Lung (tissue), 12 donors: ENCODE measurements around the gene STAC2. TPM values are rescaled to one million over a fixed set of nuclear protein-coding genes. Genes with fewer than 3 reads are reported as not detected.
A peak's percentile ranks its signal among the peaks of the same experiment; 100 is the strongest.

Experiments used
- ATAC-seq: fragments of 200-7000 bp; cut with Tn5 transposase; one replicate; pipeline ENCODE4 v1.9.1; 2020; ENCODE audit warnings: moderate number of reproducible peaks; ENCODE audit not compliant: insufficient read depth, low FRiP score
- DNase-seq, 3 donors: peaks; one replicate each; pipeline ENCODE4 v3.0.0-alpha.2; 2013 to 2017
- H3K27ac ChIP-seq, 2 donors: one replicate each; pipeline ENCODE4 v1.5.1; 2013; ENCODE audit warnings: mild to moderate bottlenecking in 2 of 2, moderate library complexity in 2 of 2, control low read depth in 1 of 2, inconsistent platforms in 1 of 2, low read depth in 1 of 2, low read length in 1 of 2
- H3K27me3 ChIP-seq, 3 donors: one replicate each; pipeline ENCODE4 v1.5.1; 2013; ENCODE audit warnings: low read length in 2 of 3; ENCODE audit not compliant: control insufficient read depth in 3 of 3, insufficient read depth in 3 of 3
- H3K36me3 ChIP-seq, 4 donors: one replicate each; pipeline ENCODE4 v1.5.1; 2013; ENCODE audit warnings: low read length in 4 of 4, mild to moderate bottlenecking in 1 of 4, moderate library complexity in 1 of 4; ENCODE audit not compliant: control insufficient read depth in 4 of 4, insufficient read depth in 4 of 4
- H3K4me1 ChIP-seq, 5 donors: one replicate each; pipeline ENCODE4 v1.5.1; 2013; ENCODE audit warnings: low read length in 5 of 5, mild to moderate bottlenecking in 2 of 5, moderate library complexity in 1 of 5; ENCODE audit not compliant: control insufficient read depth in 5 of 5, insufficient read depth in 5 of 5
- H3K4me3 ChIP-seq: one replicate; pipeline ENCODE4 v1.5.1; 2013; ENCODE audit warnings: mild to moderate bottlenecking, control low read depth, moderate library complexity
- H3K9ac ChIP-seq, 2 donors: one replicate each; pipeline ENCODE4 v1.5.1; 2013; ENCODE audit warnings: low read length in 2 of 2, control low read depth in 1 of 2; ENCODE audit not compliant: insufficient read depth in 1 of 2
- H3K9me3 ChIP-seq, 4 donors: one replicate each; pipeline ENCODE4 v1.5.1; 2013; ENCODE audit warnings: low read length in 3 of 4, mild to moderate bottlenecking in 1 of 4, moderate library complexity in 1 of 4; ENCODE audit not compliant: control insufficient read depth in 4 of 4, insufficient read depth in 3 of 4
- WGBS, 2 donors: extraction: QIAGEN DNeasy Blood & Tissue Kit; methylation state at CpG; one replicate each; pipeline ENCODE4 v1.1.7; 2013; 5-methylcytosine and 5-hydroxymethylcytosine counted together
- polyA plus RNA-seq, 2 donors: library from polyadenylated mRNA; stranded (reverse); fragments of 200-250 nt; gene quantifications; one replicate each; pipeline ENCODE4 v1.2.1, GENCODE V29; 2013
- total RNA-seq, 2 donors: library from RNA; depleted of rRNA in 1 of 2; stranded (reverse); fragments of >200 nt in 1 of 2; gene quantifications; one replicate each; pipeline ENCODE4 v1.2.1, GENCODE V29; 2014 to 2021
- TF ChIP-seq, protein P1 (sequence below): IDR thresholded peaks from 2 replicates; pipeline ENCODE4 v1.5.1; 2012; ENCODE audit warnings: mild to moderate bottlenecking; ENCODE audit errors: control extremely low read depth, extremely low read depth
- donor health status: control.
- donor health status: control.
- donor health status: Bipolar disorder and iron deficiency.
- donor health status: healthy.
- donor health status: DM: yes; HTN: yes; CAD: no.

STAC2 gene
- total and polyA plus RNA-seq, 4 donors: 0.26 to 1.7 (median 0.42) TPM; not detected in 1

DNA sequence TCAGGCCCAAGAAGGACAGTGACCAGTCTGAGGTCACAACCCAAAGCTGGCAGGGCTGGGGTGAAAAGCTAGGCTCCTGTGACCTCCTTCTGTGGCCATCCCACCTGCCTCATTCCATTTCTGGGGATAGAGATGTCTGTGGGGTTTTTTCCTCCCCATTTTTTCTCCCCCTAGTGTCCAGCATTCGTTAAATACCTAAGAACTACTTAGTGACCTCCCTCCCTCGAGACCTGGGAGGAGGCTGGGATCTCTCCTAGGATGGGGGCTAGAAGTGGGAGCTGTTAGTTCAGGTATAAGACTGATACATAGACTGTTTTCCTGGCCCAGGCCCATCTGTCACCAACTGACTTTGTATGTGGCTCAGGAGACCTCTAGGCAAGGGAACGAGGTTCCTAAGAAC lies 20.5 kb upstream of the STAC2 start:
- Histone ChIP-seq H3K4me3 (no peak overlapping the region), H3K9ac (no peak overlapping the region), H3K36me3 (peaks cover 0 to 2% (median 0%) of the 10 kb centered on the region in 4 donors), H3K27ac (no peak overlapping the region), H3K27me3 (no peaks in the 10 kb centered on the region), H3K9me3 (no peaks in the 10 kb centered on the region), H3K4me1 (no peaks in the 10 kb centered on the region)
- WGBS, 2 donors: 45 to 60% methylated on average over 3 of the region's 3 CpGs
- TF ChIP-seq, protein P1, sequence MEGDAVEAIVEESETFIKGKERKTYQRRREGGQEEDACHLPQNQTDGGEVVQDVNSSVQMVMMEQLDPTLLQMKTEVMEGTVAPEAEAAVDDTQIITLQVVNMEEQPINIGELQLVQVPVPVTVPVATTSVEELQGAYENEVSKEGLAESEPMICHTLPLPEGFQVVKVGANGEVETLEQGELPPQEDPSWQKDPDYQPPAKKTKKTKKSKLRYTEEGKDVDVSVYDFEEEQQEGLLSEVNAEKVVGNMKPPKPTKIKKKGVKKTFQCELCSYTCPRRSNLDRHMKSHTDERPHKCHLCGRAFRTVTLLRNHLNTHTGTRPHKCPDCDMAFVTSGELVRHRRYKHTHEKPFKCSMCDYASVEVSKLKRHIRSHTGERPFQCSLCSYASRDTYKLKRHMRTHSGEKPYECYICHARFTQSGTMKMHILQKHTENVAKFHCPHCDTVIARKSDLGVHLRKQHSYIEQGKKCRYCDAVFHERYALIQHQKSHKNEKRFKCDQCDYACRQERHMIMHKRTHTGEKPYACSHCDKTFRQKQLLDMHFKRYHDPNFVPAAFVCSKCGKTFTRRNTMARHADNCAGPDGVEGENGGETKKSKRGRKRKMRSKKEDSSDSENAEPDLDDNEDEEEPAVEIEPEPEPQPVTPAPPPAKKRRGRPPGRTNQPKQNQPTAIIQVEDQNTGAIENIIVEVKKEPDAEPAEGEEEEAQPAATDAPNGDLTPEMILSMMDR: no peak
- ATAC-seq (no peak), DNase-seq (no peak)

DNA sequence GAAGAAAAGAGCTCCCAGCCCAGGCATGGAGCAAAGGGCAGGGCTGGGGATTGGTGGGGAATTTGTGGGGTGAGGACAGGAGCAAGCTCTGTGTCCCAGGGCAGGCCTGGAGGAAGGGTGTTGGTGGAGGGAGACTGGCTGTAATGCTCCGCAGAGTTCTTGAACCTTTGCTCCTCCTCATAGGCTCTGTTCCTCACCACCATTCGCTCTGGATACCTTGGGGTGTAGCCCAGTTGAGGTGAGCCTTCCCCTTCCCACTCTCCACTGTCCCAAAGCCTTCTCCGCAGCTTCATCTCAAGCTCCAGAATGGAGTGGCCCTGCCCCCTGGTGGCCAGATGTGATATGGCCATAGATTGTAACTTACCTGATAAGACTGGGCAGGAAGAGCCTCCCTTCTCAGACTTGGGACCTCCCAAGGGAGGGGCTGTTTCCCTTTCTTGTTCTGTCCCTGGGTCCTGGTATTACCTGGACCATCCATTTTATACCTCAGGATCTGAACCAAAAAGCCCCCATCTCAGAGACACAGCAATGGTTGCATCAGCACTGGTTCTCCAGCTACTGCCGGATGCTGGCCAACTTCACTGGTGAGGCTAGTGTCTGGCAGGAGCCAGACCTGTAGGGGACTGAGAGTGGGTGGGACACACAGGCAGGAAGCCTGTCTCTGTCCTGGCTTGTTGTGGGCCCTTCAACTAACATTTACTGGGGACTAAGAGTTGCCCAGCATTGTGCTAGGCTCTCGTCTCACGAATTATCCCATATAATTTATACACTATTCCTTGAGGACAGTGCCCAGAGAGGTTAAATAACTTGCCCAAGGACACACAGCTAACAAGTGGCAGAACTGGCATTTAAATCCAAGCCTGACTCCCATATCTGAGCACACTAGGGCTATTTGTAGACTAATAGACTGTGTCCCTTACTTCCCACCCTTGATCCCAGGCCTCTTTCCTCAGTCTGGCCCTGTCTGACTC lies 19.1 kb upstream of the STAC2 start:
- Histone ChIP-seq H3K9ac (no peak overlapping the region), H3K4me3 (no peak overlapping the region), H3K9me3 (no peaks in the 10 kb centered on the region), H3K36me3 (peaks cover 0 to 2% (median 0%) of the 10 kb centered on the region in 4 donors), H3K27ac (no peak overlapping the region), H3K4me1 (no peaks in the 10 kb centered on the region), H3K27me3 (no peaks in the 10 kb centered on the region)
- WGBS, 2 donors: 40 to 44% methylated on average over 6 of the region's 6 CpGs
- ATAC-seq (peak; percentile 83), DNase-seq (peak; percentile 87 to 88 (median 87))
- TF ChIP-seq, protein P1: peak; percentile 93

DNA sequence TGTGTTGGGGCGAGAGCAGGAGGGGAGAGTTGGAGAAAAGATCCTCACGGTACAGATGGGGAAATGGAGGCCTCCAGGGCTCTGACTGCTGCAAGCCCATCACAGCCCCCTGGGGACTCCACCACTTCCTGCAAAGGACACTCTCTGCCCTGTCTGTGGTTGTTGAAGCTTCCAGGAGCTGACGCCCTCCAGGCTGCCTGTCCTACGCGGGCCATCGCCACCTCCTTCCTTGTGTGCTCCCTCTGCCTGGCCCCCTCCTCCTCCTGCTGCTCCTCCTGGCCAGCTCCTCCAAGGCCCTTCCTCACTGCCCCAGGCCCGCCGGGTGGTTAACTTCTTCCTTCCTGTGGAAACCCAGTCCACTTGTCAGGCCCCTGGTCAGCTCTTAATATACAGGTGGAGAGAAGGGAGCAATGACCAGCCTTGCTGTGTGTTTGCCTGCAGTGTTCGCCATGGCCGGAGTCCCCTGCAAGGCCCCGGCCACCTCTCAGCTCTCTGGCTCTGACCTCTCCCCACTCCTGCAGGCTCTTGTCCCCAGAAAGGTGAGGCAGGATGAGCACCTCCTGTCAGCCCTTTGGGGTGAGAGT lies 18.4 kb upstream of the STAC2 start:
- ATAC-seq (no peak), DNase-seq (peak in 1 of 3 donors; percentile 13)
- 30 to 39% methylated on average over 11 of the region's 11 CpGs for WGBS, 2 donors
- no peaks in the 10 kb centered on the region for H3K9me3 ChIP-seq
- no peak overlapping the region for H3K4me3 ChIP-seq
- H3K27me3 ChIP-seq: peaks cover 0 to 4% (median 0%) of the 10 kb centered on the region in 3 donors
- H3K36me3 ChIP-seq: peaks cover 0 to 2% (median 0%) of the 10 kb centered on the region in 4 donors
- H3K9ac ChIP-seq: no peak overlapping the region
- no peaks in the 10 kb centered on the region for H3K4me1 ChIP-seq
- H3K27ac ChIP-seq: no peak overlapping the region
- TF ChIP-seq, protein P1: no peak
